Measurements from ENCODE around the gene KRT7. TPM values are rescaled to one million over a fixed set of nuclear protein-coding genes. Genes with fewer than 3 reads are reported as not detected.
"Not testable (repeated sequence)": the region's sequence is repeated elsewhere in the genome, so short reads cannot be mapped to it uniquely, and the experiment has no call there.

Gene KRT7
- total RNA-seq, 1 donor from 2014 or later = 11.7 TPM

GRCh38 chr12:52254180-52254964, 21.3 kb downstream of the KRT7 start:
- no peak for DNase-seq (ENCODE audit: low spot score)

GRCh38 chr12:52254965-52255751, 22.1 kb downstream of the KRT7 start:
- DNase-seq (ENCODE audit: low spot score) = no peak

GRCh38 chr12:52255926-52256583, 23.0 kb downstream of the KRT7 start:
- no peak for DNase-seq (ENCODE audit: low spot score)

GRCh38 chr12:52256584-52256935, 23.5 kb downstream of the KRT7 start:
- DNase-seq (ENCODE audit: low spot score) = no peak

GRCh38 chr12:52257074-52257551, 24.1 kb downstream of the KRT7 start:
- no peak for DNase-seq (ENCODE audit: low spot score)

- DNase-seq (ENCODE audit: low spot score) = not testable (repeated sequence)
Measured at GRCh38 chr12:52257922-52258321, 24.9 kb downstream of the KRT7 start.

GRCh38 chr12:52258335-52258901, 25.4 kb downstream of the KRT7 start:
- DNase-seq (ENCODE audit: low spot score) = no peak

- no peak for DNase-seq (ENCODE audit: low spot score)
Measured at GRCh38 chr12:52259657-52260243, 26.7 kb downstream of the KRT7 start.

GRCh38 chr12:52260361-52261207, 27.5 kb downstream of the KRT7 start:
- DNase-seq (ENCODE audit: low spot score) = no peak

- DNase-seq (ENCODE audit: low spot score) = no peak
Measured at GRCh38 chr12:52261208-52261484, 28.1 kb downstream of the KRT7 start.

GRCh38 chr12:52262286-52262685, 29.2 kb downstream of the KRT7 start:
- no peak for DNase-seq (ENCODE audit: low spot score)

- DNase-seq (ENCODE audit: low spot score) = no peak
Measured at GRCh38 chr12:52263761-52264434, 30.9 kb downstream of the KRT7 start.

- no peak for DNase-seq (ENCODE audit: low spot score)
Measured at GRCh38 chr12:52264435-52264825, 31.4 kb downstream of the KRT7 start.

- DNase-seq (ENCODE audit: low spot score) = no peak
Measured at GRCh38 chr12:52266514-52266913, 33.5 kb downstream of the KRT7 start.

GRCh38 chr12:52267266-52267665, 34.2 kb downstream of the KRT7 start:
- no peak for DNase-seq (ENCODE audit: low spot score)

- DNase-seq (ENCODE audit: low spot score) = peak; percentile 8
Measured at GRCh38 chr12:52267699-52268098, 34.7 kb downstream of the KRT7 start.

- peak; percentile 24 for DNase-seq (ENCODE audit: low spot score)
Measured at GRCh38 chr12:52268212-52268611, 35.2 kb downstream of the KRT7 start.

- DNase-seq (ENCODE audit: low spot score) = peak; percentile 57
Measured at GRCh38 chr12:52270541-52271070, 37.6 kb downstream of the KRT7 start.

- no peak for DNase-seq (ENCODE audit: low spot score)
Measured at GRCh38 chr12:52271158-52271557, 38.1 kb downstream of the KRT7 start.
